HG03025 (cell line): ENCODE results near the gene SPPL2C.
"Not testable (repeated sequence)": the region's sequence is repeated elsewhere in the genome, so short reads cannot be mapped to it uniquely, and the experiment has no call there.

Experiments used
- ATAC-seq: cut with Tn5 transposase; IDR thresholded peaks from one replicate; pipeline ENCODE4 v1.9.1; 2021; ENCODE audit warnings: mild to moderate bottlenecking, moderate library complexity; ENCODE audit not compliant: unreplicated experiment, low FRiP score

Gene SPPL2C

GRCh38 chr17:45848868-45849535, 4.3 kb downstream of the SPPL2C start:
- ATAC-seq: no peak

GRCh38 chr17:45849536-45849990, 4.9 kb downstream of the SPPL2C start:
- no peak for ATAC-seq

- ATAC-seq: no peak
Measured at GRCh38 chr17:45850011-45850410, 5.3 kb downstream of the SPPL2C start.

GRCh38 chr17:45850468-45850867, 5.8 kb downstream of the SPPL2C start:
- ATAC-seq: no peak

- ATAC-seq: no peak
Measured at GRCh38 chr17:45851022-45851421, 6.3 kb downstream of the SPPL2C start.

GRCh38 chr17:45851464-45851863, 6.8 kb downstream of the SPPL2C start:
- no peak for ATAC-seq

- ATAC-seq: no peak
Measured at GRCh38 chr17:45851873-45852272, 7.2 kb downstream of the SPPL2C start.

GRCh38 chr17:45852535-45853297, 8.0 kb downstream of the SPPL2C start:
- no peak for ATAC-seq

- no peak for ATAC-seq
Measured at GRCh38 chr17:45854209-45854608, 9.5 kb downstream of the SPPL2C start.

GRCh38 chr17:45855691-45856336, 11.1 kb downstream of the SPPL2C start:
- ATAC-seq: no peak

- ATAC-seq: no peak
Measured at GRCh38 chr17:45857977-45858708, 13.5 kb downstream of the SPPL2C start.

GRCh38 chr17:45861165-45861564, 16.5 kb downstream of the SPPL2C start:
- no peak for ATAC-seq

- ATAC-seq: not testable (repeated sequence)
Measured at GRCh38 chr17:45862127-45862526, 17.4 kb downstream of the SPPL2C start.

- ATAC-seq: no peak
Measured at GRCh38 chr17:45863857-45864654, 19.4 kb downstream of the SPPL2C start.

GRCh38 chr17:45867171-45867570, 22.5 kb downstream of the SPPL2C start:
- no peak for ATAC-seq

- ATAC-seq: no peak
Measured at GRCh38 chr17:45867702-45868101, 23.0 kb downstream of the SPPL2C start.

- ATAC-seq: no peak
Measured at GRCh38 chr17:45868276-45868675, 23.6 kb downstream of the SPPL2C start.

GRCh38 chr17:45869676-45870341, 25.1 kb downstream of the SPPL2C start:
- no peak for ATAC-seq

GRCh38 chr17:45870342-45870974, 25.8 kb downstream of the SPPL2C start:
- ATAC-seq: no peak
